K562 (cell line): ENCODE data around the gene SOWAHB. TPM values are rescaled to one million over a fixed set of nuclear protein-coding genes. Genes with fewer than 3 reads are reported as not detected.

Experiments used
- ARID2 ChIP-seq: fragments of 450-650 bp; IDR thresholded peaks from 2 replicates; pipeline ENCODE4 v1.6.1; 2017; ENCODE audit warnings: antibody characterized with exemption, mild to moderate bottlenecking
- GTF2E2 ChIP-seq: fragments of 200-800 bp; sonication (Bioruptor generic); IDR thresholded peaks from 2 replicates; pipeline ENCODE4 v1.6.1; 2016; ENCODE audit warnings: missing genetic modification characterization, missing compliant biosample characterization
- NCOA2 ChIP-seq, 2 experiments: fragments of 450-650 bp; IDR thresholded peaks; 2 replicates each; pipeline ENCODE4 v1.6.1; 2018; ENCODE audit warnings: mild to moderate bottlenecking in 2 of 2, moderate library complexity in 1 of 2; ENCODE audit not compliant: partially characterized antibody in 2 of 2
- NR3C1 ChIP-seq: sonication (generic); formaldehyde crosslinking; IDR thresholded peaks from 2 replicates; pipeline ENCODE4 v1.8.1; 2022; ENCODE audit warnings: missing genetic modification reagents
- PHB2 ChIP-seq: fragments of 450-650 bp; IDR thresholded peaks from 2 replicates; pipeline ENCODE4 v1.6.1; 2017; ENCODE audit warnings: low read depth
- PTRF ChIP-seq: fragments of 450-650 bp; IDR thresholded peaks from 2 replicates; pipeline ENCODE4 v1.6.1; 2016; ENCODE audit warnings: mild to moderate bottlenecking, missing genetic modification characterization, missing compliant biosample characterization
- TAF15 ChIP-seq: fragments of 200-400 bp; formaldehyde crosslinking; IDR thresholded peaks from 2 replicates; pipeline ENCODE4 v1.6.1; 2017; ENCODE audit warnings: mild to moderate bottlenecking, low read depth, low read length, moderate library complexity
- ZKSCAN3 ChIP-seq: fragments of 250-450 bp; sonication (Bioruptor Pico); IDR thresholded peaks from 2 replicates; pipeline ENCODE4 v1.4.0; 2020
- ZNF551 ChIP-seq: fragments of 250-450 bp; sonication (Bioruptor Pico); IDR thresholded peaks from 2 replicates; pipeline ENCODE4 v1.5.0; 2021; ENCODE audit warnings: mild to moderate bottlenecking, moderate library complexity
- ZNF57 ChIP-seq: fragments of 450-650 bp; formaldehyde crosslinking; IDR thresholded peaks from 2 replicates; pipeline ENCODE4 v1.4.0; 2020; ENCODE audit warnings: mild to moderate bottlenecking, moderate library complexity
- ZNF785 ChIP-seq: fragments of 250-450 bp; sonication (Bioruptor Pico); IDR thresholded peaks from 2 replicates; pipeline ENCODE4 v1.4.0; 2020; ENCODE audit warnings: mild to moderate bottlenecking
- polyA plus RNA-seq, 8 experiments: library from polyadenylated mRNA; depleted of rRNA in 4 of 8; stranded (reverse) in 5 of 8; unstranded in 3 of 8; fragments of >200 nt; fragmentation: Nextera tagmentation in 2 of 8; fragmentation: Illumina TruSeq in 1 of 8; extraction: Ambion mirVana in 2 of 8; extraction: Trizol in 1 of 8; gene quantifications; 2 replicates each; pipeline versions ENCODE4 v1.2.1 to v1.2.3, GENCODE V29; 2011 to 2014; ENCODE audit warnings: inconsistent platforms in 1 of 8, missing spikeins in 1 of 8
- total RNA-seq, 7 experiments: library from RNA; depleted of rRNA in 6 of 7; stranded (reverse); fragments of >200 nt in 6 of 7; fragmentation: Illumina TruSeq in 2 of 7; extraction: Trizol in 2 of 7; gene quantifications; 2 replicates each; pipeline versions ENCODE4 v1.2.1 to v1.2.3, GENCODE V29; 2011 to 2021; ENCODE audit warnings: low replicate concordance in 1 of 7
- TF ChIP-seq, protein P1 (sequence below): IDR thresholded peaks from 2 replicates; pipeline ENCODE4 v1.6.1; 2016; ENCODE audit warnings: missing genetic modification characterization, missing compliant biosample characterization
- TF ChIP-seq, protein P2 (sequence below): sonication (generic); formaldehyde crosslinking; IDR thresholded peaks from 2 replicates; pipeline ENCODE4 v1.8.0; 2023; ENCODE audit warnings: mild to moderate bottlenecking, missing genetic modification reagents
- TF ChIP-seq, protein P3 (sequence below): fragments of 250-450 bp; sonication (Bioruptor Pico); IDR thresholded peaks from 2 replicates; pipeline ENCODE4 v1.5.0; 2021
- TF ChIP-seq, protein P4 (sequence below): IDR thresholded peaks from 3 replicates; pipeline ENCODE4 v1.6.1; 2011; ENCODE audit warnings: borderline replicate concordance, mild to moderate bottlenecking, moderate library complexity; ENCODE audit not compliant: insufficient read length; ENCODE audit errors: extremely low read depth
- TF ChIP-seq, protein P5 (sequence below), 2 experiments: fragments of 150-350 bp in 1 of 2; IDR thresholded peaks; 2 replicates each; pipeline ENCODE4 v1.6.1; 2012 to 2016; ENCODE audit warnings: low read depth in 2 of 2, low read length in 2 of 2, mild to moderate bottlenecking in 1 of 2, moderate library complexity in 1 of 2
- TF ChIP-seq, protein P6 (sequence below): fragments of 250-450 bp; sonication (Bioruptor Pico); IDR thresholded peaks from 2 replicates; pipeline ENCODE4 v1.8.0; 2022; ENCODE audit warnings: moderate library complexity, mild to moderate bottlenecking, inconsistent platforms
- TF ChIP-seq, protein P7 (sequence below): fragments of 250-450 bp; sonication (Bioruptor Pico); IDR thresholded peaks from 2 replicates; pipeline ENCODE4 v1.8.0; 2021; ENCODE audit warnings: borderline replicate concordance, mild to moderate bottlenecking, moderate library complexity; ENCODE audit not compliant: poor library complexity, severe bottlenecking

SOWAHB gene
- total and polyA plus RNA-seq, 9 of the 15 experiments (the other 6 are each of a cell fraction or from before 2014, with no cell fraction given), result not detected

DNA sequence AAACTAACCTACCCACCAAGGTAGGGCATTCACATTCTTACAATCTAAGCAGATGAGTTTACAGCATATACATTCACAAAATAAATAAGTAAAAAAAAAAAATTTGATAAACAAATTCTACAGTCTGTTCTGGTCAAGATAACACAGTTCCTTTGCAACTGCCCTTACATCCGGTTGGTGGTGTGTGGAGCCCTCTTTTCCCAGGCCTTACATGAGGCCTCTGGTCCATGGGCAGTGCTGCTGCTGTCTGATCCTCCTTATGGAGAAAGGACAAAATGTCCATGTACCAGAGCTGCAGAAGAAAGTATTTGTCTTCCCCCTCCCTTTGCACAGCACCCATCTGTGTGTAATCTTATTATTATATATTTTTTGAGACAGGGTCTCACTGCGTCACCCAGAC lies 49.4 kb upstream of the SOWAHB start (continued):
- TF ChIP-seq, protein P1, sequence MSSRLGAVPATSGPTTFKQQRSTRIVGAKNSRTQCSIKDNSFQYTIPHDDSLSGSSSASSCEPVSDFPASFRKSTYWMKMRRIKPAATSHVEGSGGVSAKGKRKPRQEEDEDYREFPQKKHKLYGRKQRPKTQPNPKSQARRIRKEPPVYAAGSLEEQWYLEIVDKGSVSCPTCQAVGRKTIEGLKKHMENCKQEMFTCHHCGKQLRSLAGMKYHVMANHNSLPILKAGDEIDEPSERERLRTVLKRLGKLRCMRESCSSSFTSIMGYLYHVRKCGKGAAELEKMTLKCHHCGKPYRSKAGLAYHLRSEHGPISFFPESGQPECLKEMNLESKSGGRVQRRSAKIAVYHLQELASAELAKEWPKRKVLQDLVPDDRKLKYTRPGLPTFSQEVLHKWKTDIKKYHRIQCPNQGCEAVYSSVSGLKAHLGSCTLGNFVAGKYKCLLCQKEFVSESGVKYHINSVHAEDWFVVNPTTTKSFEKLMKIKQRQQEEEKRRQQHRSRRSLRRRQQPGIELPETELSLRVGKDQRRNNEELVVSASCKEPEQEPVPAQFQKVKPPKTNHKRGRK (tag), result no peak
- TF ChIP-seq, protein P2, sequence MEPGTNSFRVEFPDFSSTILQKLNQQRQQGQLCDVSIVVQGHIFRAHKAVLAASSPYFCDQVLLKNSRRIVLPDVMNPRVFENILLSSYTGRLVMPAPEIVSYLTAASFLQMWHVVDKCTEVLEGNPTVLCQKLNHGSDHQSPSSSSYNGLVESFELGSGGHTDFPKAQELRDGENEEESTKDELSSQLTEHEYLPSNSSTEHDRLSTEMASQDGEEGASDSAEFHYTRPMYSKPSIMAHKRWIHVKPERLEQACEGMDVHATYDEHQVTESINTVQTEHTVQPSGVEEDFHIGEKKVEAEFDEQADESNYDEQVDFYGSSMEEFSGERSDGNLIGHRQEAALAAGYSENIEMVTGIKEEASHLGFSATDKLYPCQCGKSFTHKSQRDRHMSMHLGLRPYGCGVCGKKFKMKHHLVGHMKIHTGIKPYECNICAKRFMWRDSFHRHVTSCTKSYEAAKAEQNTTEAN (CRISPR knock-in tag), result no peak
- TF ChIP-seq ZNF551 (CRISPR knock-in tag) (no peak), PTRF (tag) (no peak), NCOA2 (IDR thresholded peaks at IDR 0.05; ENCODE audit: partially characterized antibody in 2 of 2) (no peak), NR3C1 (CRISPR knock-in tag) (no peak), ZNF785 (CRISPR knock-in tag) (no peak), PHB2 (no peak), ZKSCAN3 (CRISPR knock-in tag) (no peak), TAF15 (no peak), ARID2 (no peak), GTF2E2 (tag) (no peak), ZNF57 (CRISPR knock-in tag) (no peak)
- TF ChIP-seq, protein P3, sequence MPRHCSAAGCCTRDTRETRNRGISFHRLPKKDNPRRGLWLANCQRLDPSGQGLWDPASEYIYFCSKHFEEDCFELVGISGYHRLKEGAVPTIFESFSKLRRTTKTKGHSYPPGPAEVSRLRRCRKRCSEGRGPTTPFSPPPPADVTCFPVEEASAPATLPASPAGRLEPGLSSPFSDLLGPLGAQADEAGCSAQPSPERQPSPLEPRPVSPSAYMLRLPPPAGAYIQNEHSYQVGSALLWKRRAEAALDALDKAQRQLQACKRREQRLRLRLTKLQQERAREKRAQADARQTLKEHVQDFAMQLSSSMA (CRISPR knock-in tag), result no peak
- TF ChIP-seq, protein P4, sequence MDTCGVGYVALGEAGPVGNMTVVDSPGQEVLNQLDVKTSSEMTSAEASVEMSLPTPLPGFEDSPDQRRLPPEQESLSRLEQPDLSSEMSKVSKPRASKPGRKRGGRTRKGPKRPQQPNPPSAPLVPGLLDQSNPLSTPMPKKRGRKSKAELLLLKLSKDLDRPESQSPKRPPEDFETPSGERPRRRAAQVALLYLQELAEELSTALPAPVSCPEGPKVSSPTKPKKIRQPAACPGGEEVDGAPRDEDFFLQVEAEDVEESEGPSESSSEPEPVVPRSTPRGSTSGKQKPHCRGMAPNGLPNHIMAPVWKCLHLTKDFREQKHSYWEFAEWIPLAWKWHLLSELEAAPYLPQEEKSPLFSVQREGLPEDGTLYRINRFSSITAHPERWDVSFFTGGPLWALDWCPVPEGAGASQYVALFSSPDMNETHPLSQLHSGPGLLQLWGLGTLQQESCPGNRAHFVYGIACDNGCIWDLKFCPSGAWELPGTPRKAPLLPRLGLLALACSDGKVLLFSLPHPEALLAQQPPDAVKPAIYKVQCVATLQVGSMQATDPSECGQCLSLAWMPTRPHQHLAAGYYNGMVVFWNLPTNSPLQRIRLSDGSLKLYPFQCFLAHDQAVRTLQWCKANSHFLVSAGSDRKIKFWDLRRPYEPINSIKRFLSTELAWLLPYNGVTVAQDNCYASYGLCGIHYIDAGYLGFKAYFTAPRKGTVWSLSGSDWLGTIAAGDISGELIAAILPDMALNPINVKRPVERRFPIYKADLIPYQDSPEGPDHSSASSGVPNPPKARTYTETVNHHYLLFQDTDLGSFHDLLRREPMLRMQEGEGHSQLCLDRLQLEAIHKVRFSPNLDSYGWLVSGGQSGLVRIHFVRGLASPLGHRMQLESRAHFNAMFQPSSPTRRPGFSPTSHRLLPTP, result no peak
- TF ChIP-seq, protein P5, sequence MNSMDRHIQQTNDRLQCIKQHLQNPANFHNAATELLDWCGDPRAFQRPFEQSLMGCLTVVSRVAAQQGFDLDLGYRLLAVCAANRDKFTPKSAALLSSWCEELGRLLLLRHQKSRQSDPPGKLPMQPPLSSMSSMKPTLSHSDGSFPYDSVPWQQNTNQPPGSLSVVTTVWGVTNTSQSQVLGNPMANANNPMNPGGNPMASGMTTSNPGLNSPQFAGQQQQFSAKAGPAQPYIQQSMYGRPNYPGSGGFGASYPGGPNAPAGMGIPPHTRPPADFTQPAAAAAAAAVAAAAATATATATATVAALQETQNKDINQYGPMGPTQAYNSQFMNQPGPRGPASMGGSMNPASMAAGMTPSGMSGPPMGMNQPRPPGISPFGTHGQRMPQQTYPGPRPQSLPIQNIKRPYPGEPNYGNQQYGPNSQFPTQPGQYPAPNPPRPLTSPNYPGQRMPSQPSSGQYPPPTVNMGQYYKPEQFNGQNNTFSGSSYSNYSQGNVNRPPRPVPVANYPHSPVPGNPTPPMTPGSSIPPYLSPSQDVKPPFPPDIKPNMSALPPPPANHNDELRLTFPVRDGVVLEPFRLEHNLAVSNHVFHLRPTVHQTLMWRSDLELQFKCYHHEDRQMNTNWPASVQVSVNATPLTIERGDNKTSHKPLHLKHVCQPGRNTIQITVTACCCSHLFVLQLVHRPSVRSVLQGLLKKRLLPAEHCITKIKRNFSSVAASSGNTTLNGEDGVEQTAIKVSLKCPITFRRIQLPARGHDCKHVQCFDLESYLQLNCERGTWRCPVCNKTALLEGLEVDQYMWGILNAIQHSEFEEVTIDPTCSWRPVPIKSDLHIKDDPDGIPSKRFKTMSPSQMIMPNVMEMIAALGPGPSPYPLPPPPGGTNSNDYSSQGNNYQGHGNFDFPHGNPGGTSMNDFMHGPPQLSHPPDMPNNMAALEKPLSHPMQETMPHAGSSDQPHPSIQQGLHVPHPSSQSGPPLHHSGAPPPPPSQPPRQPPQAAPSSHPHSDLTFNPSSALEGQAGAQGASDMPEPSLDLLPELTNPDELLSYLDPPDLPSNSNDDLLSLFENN (IDR thresholded peaks at IDR 0.05; ENCODE audit: low read depth in 2 of 2, low read length in 2 of 2), result no peak
- TF ChIP-seq, protein P6, sequence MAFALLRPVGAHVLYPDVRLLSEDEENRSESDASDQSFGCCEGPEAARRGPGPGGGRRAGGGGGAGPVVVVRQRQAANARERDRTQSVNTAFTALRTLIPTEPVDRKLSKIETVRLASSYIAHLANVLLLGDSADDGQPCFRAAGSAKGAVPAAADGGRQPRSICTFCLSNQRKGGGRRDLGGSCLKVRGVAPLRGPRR (CRISPR knock-in tag), result no peak
- TF ChIP-seq, protein P7, sequence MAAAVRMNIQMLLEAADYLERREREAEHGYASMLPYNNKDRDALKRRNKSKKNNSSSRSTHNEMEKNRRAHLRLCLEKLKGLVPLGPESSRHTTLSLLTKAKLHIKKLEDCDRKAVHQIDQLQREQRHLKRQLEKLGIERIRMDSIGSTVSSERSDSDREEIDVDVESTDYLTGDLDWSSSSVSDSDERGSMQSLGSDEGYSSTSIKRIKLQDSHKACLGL (CRISPR knock-in tag), result no peak
